ENCODE results near the gene PEX5. TPM values are rescaled to one million over a fixed set of nuclear protein-coding genes. Genes with fewer than 3 reads are reported as not detected.

The PEX5 gene
- total RNA-seq, 3 donors from 2014 or later (not counting 1 experiment from before 2014, with no cell fraction given) = 20.3 to 23.3 (median 22.0) TPM

DNA sequence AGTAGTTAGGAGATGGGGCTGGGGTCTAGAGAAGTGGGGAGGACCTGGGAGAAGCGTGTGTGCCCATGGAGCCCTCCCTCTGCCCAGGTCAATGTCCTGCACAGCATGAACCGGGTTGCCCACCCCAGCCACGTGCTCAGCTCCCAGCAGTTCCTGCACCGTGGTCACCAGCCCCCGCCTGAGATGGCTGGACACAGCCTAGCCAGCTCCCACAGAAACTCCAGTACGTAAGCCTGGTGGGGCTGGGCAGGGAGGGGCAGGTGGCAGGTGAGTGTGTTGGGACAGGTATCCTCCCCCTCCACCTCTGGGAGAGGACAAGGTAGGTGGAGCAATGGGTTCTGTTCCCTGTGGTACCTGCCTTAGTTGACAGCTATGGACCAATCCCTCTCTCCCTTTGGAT lies 38.6 kb upstream of the PEX5 start:
- Mint-ChIP-seq H3K4me1 (no peaks in the 10 kb centered on the region), H3K9me3 (no peaks in the 10 kb centered on the region), H3K4me3 (no peak overlapping the region), H3K36me3 (peaks cover 8% of the 10 kb centered on the region), H3K27me3 (ENCODE audit: low read depth in 2 of 2) (no peaks in the 10 kb centered on the region), H3K27ac (no peak overlapping the region)
- intact Hi-C loops (cut with micrococcal nuclease) = no loop called here
- no peak for TF ChIP-seq CTCF (IDR thresholded peaks at IDR 0.05)
- WGBS (ENCODE audit: insufficient coverage) = 99% methylated on average over 5 of the region's 6 CpGs
- DNase-seq = no peak
- peaks cover 91% of the 10 kb centered on the region for H3K36me3 ChIP-seq (ENCODE audit: control insufficient read depth, insufficient read depth, low read length)
- ATAC-seq = no peak
- no peak overlapping the region for H3K4me3 ChIP-seq (ENCODE audit: low read length)
- no peak overlapping the region for H3K27ac ChIP-seq (ENCODE audit: low read length)
- no peaks in the 10 kb centered on the region for H3K27me3 ChIP-seq (ENCODE audit: control insufficient read depth, insufficient read depth, low read length)
- H3K4me1 ChIP-seq (ENCODE audit: control insufficient read depth, insufficient read depth, low read length) = no peaks in the 10 kb centered on the region
- H3K9me3 ChIP-seq (ENCODE audit: control insufficient read depth, insufficient read depth, low read length) = no peaks in the 10 kb centered on the region

GRCh38 chr12:7151532-7151931 lies 38.0 kb upstream of the PEX5 start:
- peaks cover 90% of the 10 kb centered on the region for H3K36me3 ChIP-seq (ENCODE audit: control insufficient read depth, insufficient read depth, low read length)
- H3K9me3 Mint-ChIP-seq = no peaks in the 10 kb centered on the region
- H3K27ac ChIP-seq (ENCODE audit: low read length) = no peak overlapping the region
- TF ChIP-seq CTCF (IDR thresholded peaks at IDR 0.05) = no peak
- H3K4me3 ChIP-seq (ENCODE audit: low read length) = no peak overlapping the region
- no peaks in the 10 kb centered on the region for H3K9me3 ChIP-seq (ENCODE audit: control insufficient read depth, insufficient read depth, low read length)
- H3K4me1 Mint-ChIP-seq = no peaks in the 10 kb centered on the region
- WGBS (ENCODE audit: insufficient coverage) = 96% methylated on average over 6 of the region's 6 CpGs
- peaks cover 8% of the 10 kb centered on the region for H3K36me3 Mint-ChIP-seq
- intact Hi-C loops (cut with micrococcal nuclease) = no loop called here
- ATAC-seq (no peak), DNase-seq (no peak)
- no peaks in the 10 kb centered on the region for H3K27me3 ChIP-seq (ENCODE audit: control insufficient read depth, insufficient read depth, low read length)
- no peak overlapping the region for H3K4me3 Mint-ChIP-seq
- H3K4me1 ChIP-seq (ENCODE audit: control insufficient read depth, insufficient read depth, low read length) = no peaks in the 10 kb centered on the region
- H3K27ac Mint-ChIP-seq = no peak overlapping the region
- H3K27me3 Mint-ChIP-seq (ENCODE audit: low read depth in 2 of 2) = no peaks in the 10 kb centered on the region

GRCh38 chr12:7152818-7153217 lies 36.7 kb upstream of the PEX5 start:
- Histone ChIP-seq H3K9me3 (ENCODE audit: control insufficient read depth, insufficient read depth, low read length) (no peaks in the 10 kb centered on the region), H3K36me3 (ENCODE audit: control insufficient read depth, insufficient read depth, low read length) (peaks cover 92% of the 10 kb centered on the region), H3K27ac (ENCODE audit: low read length) (no peak overlapping the region), H3K27me3 (ENCODE audit: control insufficient read depth, insufficient read depth, low read length) (no peaks in the 10 kb centered on the region), H3K4me1 (ENCODE audit: control insufficient read depth, insufficient read depth, low read length) (no peaks in the 10 kb centered on the region), H3K4me3 (ENCODE audit: low read length) (no peak overlapping the region)
- ATAC-seq (no peak), DNase-seq (no peak)
- WGBS (ENCODE audit: insufficient coverage) = 97% methylated on average over 3 of the region's 4 CpGs
- Mint-ChIP-seq H3K27me3 (ENCODE audit: low read depth in 2 of 2) (no peaks in the 10 kb centered on the region), H3K9me3 (no peaks in the 10 kb centered on the region), H3K4me3 (no peak overlapping the region), H3K27ac (no peak overlapping the region), H3K4me1 (no peaks in the 10 kb centered on the region), H3K36me3 (peaks cover 8% of the 10 kb centered on the region)
- TF ChIP-seq CTCF (IDR thresholded peaks at IDR 0.05) = no peak
- intact Hi-C loops (cut with micrococcal nuclease) = no loop called here

GRCh38 chr12:7154042-7154441 lies 35.4 kb upstream of the PEX5 start:
- Histone ChIP-seq H3K27me3 (ENCODE audit: control insufficient read depth, insufficient read depth, low read length) (no peaks in the 10 kb centered on the region), H3K4me3 (ENCODE audit: low read length) (no peak overlapping the region), H3K36me3 (ENCODE audit: control insufficient read depth, insufficient read depth, low read length) (peaks cover 80% of the 10 kb centered on the region), H3K9me3 (ENCODE audit: control insufficient read depth, insufficient read depth, low read length) (no peaks in the 10 kb centered on the region), H3K4me1 (ENCODE audit: control insufficient read depth, insufficient read depth, low read length) (no peaks in the 10 kb centered on the region), H3K27ac (ENCODE audit: low read length) (no peak overlapping the region)
- 96% methylated on average over 6 of the region's 6 CpGs for WGBS (ENCODE audit: insufficient coverage)
- H3K36me3 Mint-ChIP-seq = peaks cover 8% of the 10 kb centered on the region
- TF ChIP-seq CTCF (IDR thresholded peaks at IDR 0.05) = no peak
- H3K4me3 Mint-ChIP-seq = no peak overlapping the region
- no peaks in the 10 kb centered on the region for H3K27me3 Mint-ChIP-seq (ENCODE audit: low read depth in 2 of 2)
- H3K27ac Mint-ChIP-seq = no peak overlapping the region
- no peak for ATAC-seq
- no peak for DNase-seq
- intact Hi-C loops (cut with micrococcal nuclease) = no loop called here
- H3K9me3 Mint-ChIP-seq = no peaks in the 10 kb centered on the region
- H3K4me1 Mint-ChIP-seq = no peaks in the 10 kb centered on the region

Measured in natural killer cell (primary cell).